Smooth muscle cell of the brain vasculature (primary cell): ENCODE results near the gene CRAMP1.
"Not testable (repeated sequence)": the region's sequence is repeated elsewhere in the genome, so short reads cannot be mapped to it uniquely, and the experiment has no call there.

Source experiments
- DNase-seq: peaks from one replicate; pipeline ENCODE4 v3.0.0-alpha.2; 2012; ENCODE audit warnings: low read depth, low spot score

CRAMP1 gene

DNA sequence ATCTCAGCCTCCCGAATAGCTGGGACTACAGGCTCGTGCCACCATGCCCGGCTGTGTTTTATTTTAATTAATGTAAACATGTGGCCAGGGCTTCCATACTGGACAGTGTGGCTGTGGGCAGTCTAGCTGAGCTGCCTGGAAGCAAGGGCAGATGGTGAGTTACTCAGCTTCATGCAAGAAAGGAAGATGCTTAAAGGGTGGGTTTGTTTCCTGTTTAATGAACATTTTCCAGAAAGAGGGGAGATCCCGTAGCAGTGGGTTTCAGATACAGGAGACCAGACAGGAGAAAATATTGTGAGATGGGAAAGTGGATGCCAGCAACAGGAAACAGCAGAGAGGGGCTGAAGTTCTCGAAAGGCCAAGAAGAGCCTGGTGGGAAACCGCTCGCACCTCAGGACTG is 101.2 kb downstream of the CRAMP1 start:
- no peak for DNase-seq

DNA sequence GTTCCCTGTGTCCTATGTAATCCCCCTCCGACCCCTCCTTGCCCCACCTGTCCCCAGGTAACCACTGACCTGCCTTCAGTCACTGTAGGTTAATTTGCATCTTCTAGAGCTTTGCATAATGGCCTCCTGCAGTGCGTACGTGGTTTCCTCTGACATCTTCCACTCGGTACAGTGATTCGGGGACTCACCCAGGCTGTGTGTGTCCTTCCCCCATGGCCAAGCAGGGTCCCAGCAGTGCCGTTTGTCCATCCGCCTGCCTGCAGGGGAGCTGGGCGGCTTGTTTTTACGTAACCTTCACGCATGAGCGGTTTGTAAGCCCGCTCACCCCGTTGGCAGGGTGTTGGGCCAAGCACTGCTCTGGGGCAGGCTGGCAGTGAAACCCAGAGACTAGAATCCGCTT is 101.8 kb downstream of the CRAMP1 start:
- no peak for DNase-seq

DNA sequence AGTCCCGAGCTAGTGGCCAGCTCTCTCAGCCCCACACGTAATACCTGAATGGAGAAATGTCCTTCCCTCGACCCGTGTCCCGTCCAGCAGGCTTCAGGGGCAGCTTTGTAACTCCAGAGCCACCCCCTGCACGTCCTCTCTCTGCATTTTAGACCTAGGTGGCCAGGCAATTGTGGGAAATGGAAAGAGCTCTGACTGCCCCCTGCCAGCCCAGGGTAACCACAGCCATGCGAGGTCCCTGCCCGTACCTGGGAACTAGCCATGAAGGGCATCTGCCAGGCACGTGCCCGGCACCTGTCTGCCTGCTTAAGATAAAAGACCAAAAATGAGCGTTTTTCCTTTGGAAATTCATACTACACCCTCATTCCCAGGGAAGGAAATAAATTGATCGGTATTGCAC is 103.1 kb downstream of the CRAMP1 start:
- DNase-seq, result no peak

DNA sequence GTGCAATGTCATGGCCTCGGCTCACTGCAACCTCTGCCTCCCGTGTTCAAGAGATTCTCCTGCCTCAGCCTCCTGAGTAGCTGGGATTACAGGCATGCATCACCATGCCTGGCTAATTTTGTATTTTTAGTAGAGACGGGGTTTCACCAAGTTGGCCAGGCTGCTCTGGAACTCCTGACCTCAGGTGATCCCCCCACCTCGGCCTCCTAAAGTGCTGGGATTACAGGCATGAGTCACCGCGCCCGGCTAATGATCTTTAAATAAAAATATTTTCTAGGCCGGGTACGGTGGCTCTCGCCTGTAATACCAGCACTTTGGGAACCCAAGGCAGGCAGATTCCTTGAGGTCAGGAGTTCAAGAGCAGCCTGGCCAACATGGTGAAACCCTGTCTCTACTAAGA is 106.1 kb downstream of the CRAMP1 start:
- not testable (repeated sequence) for DNase-seq

DNA sequence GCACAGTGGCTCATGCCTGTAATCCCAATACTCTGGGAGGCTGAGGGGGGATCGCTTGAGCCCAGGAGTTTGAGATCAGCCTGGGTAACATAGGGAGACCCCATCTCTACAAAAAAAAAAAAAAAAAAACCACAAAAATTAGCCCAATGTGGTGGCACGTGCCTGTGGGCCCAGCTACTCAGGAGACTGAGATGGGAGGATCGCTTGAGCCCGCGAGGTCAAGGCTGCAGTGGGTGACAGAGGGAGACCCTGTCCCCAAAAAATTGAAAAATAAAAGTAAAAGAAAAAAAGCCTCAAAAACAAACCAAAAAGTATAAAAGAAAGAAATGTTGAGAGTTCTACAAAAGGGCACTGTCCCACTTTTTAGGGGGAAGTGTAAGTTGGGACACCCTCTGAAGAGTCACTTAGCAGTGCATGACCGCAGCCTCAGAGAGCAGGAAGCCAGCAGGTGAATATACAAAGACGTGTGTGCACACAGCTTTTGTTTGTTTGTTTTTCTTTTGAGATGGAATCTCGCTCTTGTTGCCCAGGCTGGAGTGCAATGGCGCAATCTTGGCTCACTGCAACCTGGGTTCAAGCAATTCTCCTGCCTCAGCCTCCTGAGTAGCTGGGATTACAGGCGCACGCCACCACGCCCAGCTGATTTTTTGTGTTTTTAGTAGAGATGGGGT is 107.5 kb downstream of the CRAMP1 start:
- not testable (repeated sequence) for DNase-seq

DNA sequence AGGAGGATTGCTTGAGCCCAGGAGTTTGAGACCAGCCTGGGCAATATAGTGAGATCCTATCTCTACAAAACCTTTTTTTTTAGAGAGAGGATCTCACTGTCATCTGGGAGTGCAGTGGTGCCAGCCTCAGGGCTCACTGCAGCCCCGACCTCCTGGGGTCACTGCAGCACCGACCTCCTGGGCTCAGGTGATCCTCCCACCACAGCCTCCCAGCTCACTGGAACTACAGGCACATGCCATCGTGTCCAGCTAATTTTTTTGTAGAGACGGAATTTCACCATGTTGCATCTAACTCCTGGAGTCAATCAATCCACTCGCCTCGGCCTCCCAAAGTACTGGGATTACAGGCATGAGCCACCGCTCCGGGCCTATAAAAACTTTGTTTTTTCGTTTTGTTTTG is 109.2 kb downstream of the CRAMP1 start:
- DNase-seq, result no peak

DNA sequence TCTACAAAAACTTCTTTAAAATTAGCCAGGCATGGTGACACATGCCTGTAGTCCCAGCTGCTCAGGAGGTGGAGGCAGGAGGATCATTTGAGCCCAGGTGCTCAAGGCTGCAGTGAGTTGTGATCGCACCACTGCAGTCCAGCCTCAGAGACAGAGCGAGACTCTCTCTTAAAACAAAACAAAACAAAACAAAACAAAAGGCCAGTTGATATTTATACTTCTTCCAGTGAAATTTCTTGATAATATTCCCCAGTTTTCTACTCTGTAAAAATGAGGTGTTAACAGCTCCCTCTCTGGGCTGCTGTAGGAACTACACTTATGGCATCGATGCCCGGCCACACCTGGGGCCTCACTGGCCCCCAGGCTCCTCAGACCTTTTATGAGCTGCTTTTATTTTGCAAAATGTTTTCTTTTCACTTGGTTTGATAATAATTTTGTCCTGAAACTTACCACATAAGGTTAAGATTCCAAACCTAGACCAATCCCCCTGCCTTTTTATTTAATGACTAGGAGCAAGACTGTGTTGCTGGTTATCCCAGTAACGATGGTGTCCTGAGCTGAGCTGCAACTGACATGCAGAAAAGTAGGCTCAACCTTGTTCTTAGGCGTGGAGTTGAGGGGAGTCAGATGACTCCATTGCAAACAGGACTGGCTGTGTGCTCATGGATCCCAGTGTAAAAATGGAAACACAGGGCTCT is 111.4 kb downstream of the CRAMP1 start:
- no peak for DNase-seq

DNA sequence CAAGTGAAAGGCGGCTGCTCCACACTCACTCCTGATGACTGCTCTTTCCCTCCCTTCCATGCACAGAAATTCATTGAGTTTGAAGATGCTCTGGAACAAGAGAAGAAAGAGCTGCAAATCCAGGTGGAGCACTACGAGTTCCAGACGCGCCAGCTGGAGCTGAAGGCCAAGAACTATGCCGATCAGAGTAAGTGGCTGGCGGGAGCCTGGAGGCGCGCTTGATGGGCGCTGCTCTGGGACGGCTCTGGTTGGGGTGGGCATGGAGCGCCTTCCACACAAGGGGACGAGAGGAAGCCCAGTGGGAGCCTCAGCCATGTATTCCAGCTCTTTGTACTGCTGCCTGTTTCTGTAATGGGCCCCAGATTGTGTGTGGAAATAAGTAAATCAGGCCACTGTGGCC is 112.3 kb downstream of the CRAMP1 start:
- no peak for DNase-seq

DNA sequence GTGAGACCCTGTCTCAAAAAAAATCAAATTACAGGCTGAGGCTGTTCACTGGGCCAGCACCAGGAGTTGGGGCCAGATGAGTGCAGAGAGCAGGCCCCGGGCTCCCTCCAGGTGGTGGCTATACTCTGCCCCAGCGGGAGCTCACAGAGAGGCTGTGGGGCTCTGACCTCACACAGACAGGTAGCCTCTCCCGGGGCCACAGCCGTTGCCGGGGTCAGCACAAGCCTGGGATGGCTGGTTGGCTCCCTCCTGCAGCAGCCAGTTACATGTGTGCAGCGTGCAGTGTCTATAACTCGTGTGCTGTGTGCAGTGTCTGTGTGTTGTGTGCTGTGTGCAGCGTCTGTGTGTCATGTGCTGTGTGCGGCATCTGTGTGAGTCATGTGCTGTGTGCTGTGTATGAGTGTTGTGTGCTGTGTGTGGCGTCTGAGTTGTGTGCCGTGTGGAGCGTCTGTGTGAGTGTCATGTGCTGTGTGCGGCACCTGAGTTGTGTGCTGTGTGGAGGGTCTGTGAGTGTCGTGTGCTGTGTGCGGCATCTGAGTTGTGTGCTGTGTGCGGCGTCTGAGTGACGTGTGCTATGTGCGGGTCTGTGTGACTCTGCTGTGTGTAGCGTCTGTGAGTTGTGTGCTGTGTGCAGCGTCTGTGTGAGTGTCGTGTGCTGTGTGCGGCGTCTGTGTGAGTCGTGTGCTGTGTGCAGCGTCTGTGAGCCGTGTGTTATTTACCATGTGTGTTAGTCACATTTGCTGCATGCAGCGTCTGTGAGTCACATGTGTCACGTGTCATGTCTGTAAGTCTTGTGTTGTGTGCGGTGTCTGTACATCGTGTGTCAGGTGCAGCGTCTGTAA is 114.7 kb downstream of the CRAMP1 start:
- no peak for DNase-seq
